Caco-2 (cell line): ENCODE results near the gene GJA1. TPM values are rescaled to one million over a fixed set of nuclear protein-coding genes. Genes with fewer than 3 reads are reported as not detected.

ENCODE experiments used
- BruUV-seq: library from RNA; stranded (reverse); fragments of 400-500 nt; replicated peaks from 2 replicates; lab custom pipeline; 2021; lab: Mats Ljungman, UMichigan
- CTCF ChIA-PET: fragments of 300-600 bp; sonication (Branson Sonifier 250); formaldehyde crosslinking; loops from one replicate; lab custom pipeline; 2022; ENCODE audit warnings: antibody characterized with exemption; lab: Charles Lee
- POLR2A ChIA-PET: fragments of 300-600 bp; sonication (Branson Sonifier 250); formaldehyde crosslinking; loops from one replicate; lab custom pipeline; 2022; ENCODE audit warnings: antibody characterized with exemption; lab: Charles Lee
- DNase-seq, 2 experiments: peaks; one replicate each; pipeline versions ENCODE4 v3.0.0 to v3.0.0-alpha.2; 2020 to 2022
- H3K27me3 ChIP-seq: replicated peaks from 2 replicates; pipeline ENCODE4 v1.6.0; 2011; ENCODE audit warnings: low read length; ENCODE audit not compliant: control insufficient read depth, insufficient read depth
- H3K36me3 ChIP-seq: 2 replicates; pipeline ENCODE4 v1.5.1; 2011; ENCODE audit warnings: low read length; ENCODE audit not compliant: control insufficient read depth, insufficient read depth
- H3K4me1 ChIP-seq: fragments of 250-450 bp; sonication (Bioruptor Pico); 2 replicates; pipeline ENCODE4 v1.5.1; 2020; ENCODE audit warnings: mild to moderate bottlenecking
- H3K4me3 ChIP-seq: 2 replicates; pipeline ENCODE4 v1.5.1; 2011; ENCODE audit warnings: low read depth, mild to moderate bottlenecking, control low read depth, low read length
- H3K9me3 ChIP-seq: fragments of 250-450 bp; sonication (Bioruptor Pico); 2 replicates; pipeline ENCODE4 v1.5.1; 2020; ENCODE audit warnings: mild to moderate bottlenecking, moderate library complexity
- H3K27ac Mint-ChIP-seq: one replicate; pipeline ENCODE4 v1.8.0; 2022; ENCODE audit warnings: mixed read lengths; ENCODE audit not compliant: unreplicated experiment
- H3K27me3 Mint-ChIP-seq: one replicate; pipeline ENCODE4 v1.8.0; 2022; ENCODE audit warnings: mixed read lengths; ENCODE audit not compliant: insufficient read depth, unreplicated experiment
- H3K36me3 Mint-ChIP-seq: one replicate; pipeline ENCODE4 v1.8.0; 2022; ENCODE audit warnings: mild to moderate bottlenecking, mixed read lengths; ENCODE audit not compliant: insufficient read depth, unreplicated experiment
- H3K4me1 Mint-ChIP-seq: one replicate; pipeline ENCODE4 v1.8.0; 2022; ENCODE audit warnings: low read depth, mixed read lengths; ENCODE audit not compliant: unreplicated experiment
- H3K4me3 Mint-ChIP-seq: one replicate; pipeline ENCODE4 v1.8.0; 2022; ENCODE audit warnings: mild to moderate bottlenecking, moderate library complexity, mixed read lengths; ENCODE audit not compliant: unreplicated experiment
- H3K9me3 Mint-ChIP-seq: one replicate; pipeline ENCODE4 v1.8.0; 2022; ENCODE audit warnings: mixed read lengths; ENCODE audit not compliant: unreplicated experiment
- intact Hi-C: fragments of 100-400 bp; cut with micrococcal nuclease; formaldehyde crosslinking; loops from one replicate; pipeline ENCODE4 v1.10.0; 2022; ENCODE audit not compliant: unreplicated experiment
- total RNA-seq: library from RNA; stranded (reverse); gene quantifications from 2 replicates; pipeline ENCODE4 v1.2.3, GENCODE V29; 2022
- TF ChIP-seq, protein P1 (sequence below), 2 experiments: fragments of 200-600 bp in 1 of 2; IDR thresholded peaks; 1 replicate in 1 of 2; 2 replicates in 1 of 2; pipeline versions ENCODE4 v1.5.1 to v1.8.0; 2011 to 2022; ENCODE audit warnings: antibody characterized with exemption in 1 of 2, control low read depth in 1 of 2, inconsistent platforms in 1 of 2, low read depth in 1 of 2, low read length in 1 of 2, mild to moderate bottlenecking in 1 of 2, moderate library complexity in 1 of 2; ENCODE audit not compliant: insufficient read depth in 1 of 2, severe bottlenecking in 1 of 2, unreplicated experiment in 1 of 2

Gene GJA1
- total RNA-seq, 1 experiment from 2014 or later: 54.5 TPM

DNA sequence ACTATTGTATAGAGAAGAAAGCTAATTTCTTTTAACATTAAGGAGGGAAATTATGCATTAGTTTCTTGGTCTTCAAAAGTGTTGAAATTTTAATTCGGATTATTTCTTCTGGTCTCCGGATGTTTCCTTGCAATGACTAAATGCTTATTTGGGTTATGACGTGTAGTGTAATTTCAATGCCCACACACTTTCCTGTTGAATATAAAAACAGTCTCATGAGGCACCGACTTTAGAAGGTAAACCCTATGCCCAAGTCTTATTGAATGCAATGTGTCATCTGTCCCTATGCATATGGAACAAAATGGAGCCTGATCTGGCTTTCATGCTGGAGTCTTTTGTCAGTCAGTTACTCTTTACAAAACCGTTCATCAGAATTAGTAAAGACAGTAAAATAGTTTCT is 17.7 kb downstream of the GJA1 start:
- peaks cover 11% of the 10 kb centered on the region for H3K36me3 Mint-ChIP-seq
- TF ChIP-seq, protein P1, sequence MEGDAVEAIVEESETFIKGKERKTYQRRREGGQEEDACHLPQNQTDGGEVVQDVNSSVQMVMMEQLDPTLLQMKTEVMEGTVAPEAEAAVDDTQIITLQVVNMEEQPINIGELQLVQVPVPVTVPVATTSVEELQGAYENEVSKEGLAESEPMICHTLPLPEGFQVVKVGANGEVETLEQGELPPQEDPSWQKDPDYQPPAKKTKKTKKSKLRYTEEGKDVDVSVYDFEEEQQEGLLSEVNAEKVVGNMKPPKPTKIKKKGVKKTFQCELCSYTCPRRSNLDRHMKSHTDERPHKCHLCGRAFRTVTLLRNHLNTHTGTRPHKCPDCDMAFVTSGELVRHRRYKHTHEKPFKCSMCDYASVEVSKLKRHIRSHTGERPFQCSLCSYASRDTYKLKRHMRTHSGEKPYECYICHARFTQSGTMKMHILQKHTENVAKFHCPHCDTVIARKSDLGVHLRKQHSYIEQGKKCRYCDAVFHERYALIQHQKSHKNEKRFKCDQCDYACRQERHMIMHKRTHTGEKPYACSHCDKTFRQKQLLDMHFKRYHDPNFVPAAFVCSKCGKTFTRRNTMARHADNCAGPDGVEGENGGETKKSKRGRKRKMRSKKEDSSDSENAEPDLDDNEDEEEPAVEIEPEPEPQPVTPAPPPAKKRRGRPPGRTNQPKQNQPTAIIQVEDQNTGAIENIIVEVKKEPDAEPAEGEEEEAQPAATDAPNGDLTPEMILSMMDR (IDR thresholded peaks at IDR 0.05; ENCODE audit: insufficient read depth in 1 of 2, low read depth in 1 of 2, low read length in 1 of 2, severe bottlenecking in 1 of 2, unreplicated experiment in 1 of 2): no peak
- H3K9me3 ChIP-seq: no peaks in the 10 kb centered on the region
- H3K27ac Mint-ChIP-seq: no peak overlapping the region
- H3K27me3 Mint-ChIP-seq: no peaks in the 10 kb centered on the region
- no peak for DNase-seq
- no peaks in the 10 kb centered on the region for H3K36me3 ChIP-seq
- CTCF ChIA-PET: no interaction called here
- intact Hi-C loops: no loop called here
- H3K4me1 Mint-ChIP-seq: no peaks in the 10 kb centered on the region
- H3K4me1 ChIP-seq: no peaks in the 10 kb centered on the region
- H3K9me3 Mint-ChIP-seq: no peaks in the 10 kb centered on the region
- no TSS peak for BruUV-seq
- H3K27me3 ChIP-seq: no peaks in the 10 kb centered on the region
- H3K4me3 ChIP-seq: no peak overlapping the region
- no peak overlapping the region for H3K4me3 Mint-ChIP-seq
- POLR2A ChIA-PET: no interaction called here

GRCh38 chr6:121460170-121460569 is 24.7 kb downstream of the GJA1 start:
- peaks cover 4% of the 10 kb centered on the region for H3K4me1 Mint-ChIP-seq
- Histone ChIP-seq H3K36me3 (no peaks in the 10 kb centered on the region), H3K4me3 (no peak overlapping the region), H3K9me3 (no peaks in the 10 kb centered on the region), H3K27me3 (no peaks in the 10 kb centered on the region), H3K4me1 (no peaks in the 10 kb centered on the region)
- no peak for DNase-seq
- no peaks in the 10 kb centered on the region for H3K9me3 Mint-ChIP-seq
- CTCF ChIA-PET: no interaction called here
- no peaks in the 10 kb centered on the region for H3K27me3 Mint-ChIP-seq
- H3K27ac Mint-ChIP-seq: no peak overlapping the region
- H3K36me3 Mint-ChIP-seq: no peaks in the 10 kb centered on the region
- intact Hi-C loops: no loop called here
- no peak overlapping the region for H3K4me3 Mint-ChIP-seq
- TF ChIP-seq, protein P1 (IDR thresholded peaks at IDR 0.05; ENCODE audit: insufficient read depth in 1 of 2, low read depth in 1 of 2, low read length in 1 of 2, severe bottlenecking in 1 of 2, unreplicated experiment in 1 of 2): no peak
- no TSS peak for BruUV-seq
- POLR2A ChIA-PET: no interaction called here

GRCh38 chr6:121463087-121463486 is 27.6 kb downstream of the GJA1 start:
- Mint-ChIP-seq H3K27me3 (no peaks in the 10 kb centered on the region), H3K27ac (no peak overlapping the region), H3K4me3 (no peak overlapping the region), H3K9me3 (no peaks in the 10 kb centered on the region), H3K4me1 (peaks cover 6% of the 10 kb centered on the region), H3K36me3 (no peaks in the 10 kb centered on the region)
- BruUV-seq: no TSS peak
- no peaks in the 10 kb centered on the region for H3K9me3 ChIP-seq
- no peaks in the 10 kb centered on the region for H3K27me3 ChIP-seq
- H3K4me3 ChIP-seq: no peak overlapping the region
- ChIA-PET CTCF (no interaction called here), POLR2A (no interaction called here)
- TF ChIP-seq, protein P1 (IDR thresholded peaks at IDR 0.05; ENCODE audit: insufficient read depth in 1 of 2, low read depth in 1 of 2, low read length in 1 of 2, severe bottlenecking in 1 of 2, unreplicated experiment in 1 of 2): no peak
- intact Hi-C loops: no loop called here
- no peak for DNase-seq
- H3K4me1 ChIP-seq: no peaks in the 10 kb centered on the region
- H3K36me3 ChIP-seq: no peaks in the 10 kb centered on the region
